ENCODE data around the gene ABHD16A.

Gene ABHD16A

DNA sequence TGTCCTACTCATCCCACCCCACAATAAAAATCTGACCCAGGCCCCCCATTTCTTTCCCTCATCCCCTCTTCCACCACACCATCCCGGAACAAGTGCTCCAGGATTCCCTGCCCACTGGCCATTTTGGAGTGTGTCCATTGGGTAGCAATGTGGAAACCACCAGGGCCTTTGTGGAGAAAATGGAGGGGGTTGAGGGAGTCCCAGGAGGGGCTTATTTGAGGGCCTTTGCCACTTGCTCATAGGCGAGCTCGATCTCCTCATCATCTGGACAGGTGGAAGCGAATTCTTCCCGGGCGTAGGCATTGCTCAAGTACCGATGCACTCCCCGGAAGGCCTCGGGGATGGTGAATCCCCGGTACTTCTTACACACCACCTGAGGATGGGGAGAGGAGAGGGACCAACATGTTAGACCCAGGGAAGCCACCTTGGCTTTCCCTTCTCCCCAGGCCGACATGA, 27.5 kb upstream of the ABHD16A start:
- no peak for DNase-seq

DNA sequence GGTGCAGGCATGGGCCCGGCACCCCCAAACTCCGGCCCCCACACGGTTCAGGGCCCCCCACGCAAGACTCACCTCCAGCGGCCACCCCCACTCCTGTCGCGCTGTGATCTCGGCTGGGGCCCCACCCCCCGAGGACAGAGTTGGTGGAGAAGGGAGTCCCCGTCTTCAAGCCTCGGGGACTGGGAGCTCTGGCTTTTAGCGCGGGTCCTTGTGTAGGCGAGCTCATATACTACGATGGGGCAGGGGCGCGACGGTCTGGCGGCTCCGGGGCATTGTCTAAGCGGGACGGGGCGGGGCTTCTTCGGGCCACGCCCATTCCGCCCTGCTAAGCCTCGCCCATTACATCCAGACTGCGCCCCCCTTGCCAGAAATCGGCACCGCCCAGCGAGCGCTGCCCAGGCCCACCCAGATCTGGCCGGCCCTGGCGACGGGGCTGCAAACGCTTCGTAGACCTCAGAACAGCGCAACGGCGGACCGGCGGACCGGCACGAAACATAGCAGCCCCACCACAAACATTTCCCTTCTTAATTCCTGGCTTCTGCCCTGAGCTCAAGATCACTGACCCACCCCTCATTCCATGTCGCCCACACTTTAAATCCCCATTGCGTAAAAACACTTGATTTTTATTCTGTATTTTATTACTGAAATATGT, 27.0 kb upstream of the ABHD16A start:
- peak in 3 of 4 experiments; percentile 20 to 57 (median 56) for DNase-seq

- DNase-seq: peak; percentile 35 to 76 (median 54)
Observed at GRCh38 chr6:31729515-31729978, 26.4 kb upstream of the ABHD16A start.

DNA sequence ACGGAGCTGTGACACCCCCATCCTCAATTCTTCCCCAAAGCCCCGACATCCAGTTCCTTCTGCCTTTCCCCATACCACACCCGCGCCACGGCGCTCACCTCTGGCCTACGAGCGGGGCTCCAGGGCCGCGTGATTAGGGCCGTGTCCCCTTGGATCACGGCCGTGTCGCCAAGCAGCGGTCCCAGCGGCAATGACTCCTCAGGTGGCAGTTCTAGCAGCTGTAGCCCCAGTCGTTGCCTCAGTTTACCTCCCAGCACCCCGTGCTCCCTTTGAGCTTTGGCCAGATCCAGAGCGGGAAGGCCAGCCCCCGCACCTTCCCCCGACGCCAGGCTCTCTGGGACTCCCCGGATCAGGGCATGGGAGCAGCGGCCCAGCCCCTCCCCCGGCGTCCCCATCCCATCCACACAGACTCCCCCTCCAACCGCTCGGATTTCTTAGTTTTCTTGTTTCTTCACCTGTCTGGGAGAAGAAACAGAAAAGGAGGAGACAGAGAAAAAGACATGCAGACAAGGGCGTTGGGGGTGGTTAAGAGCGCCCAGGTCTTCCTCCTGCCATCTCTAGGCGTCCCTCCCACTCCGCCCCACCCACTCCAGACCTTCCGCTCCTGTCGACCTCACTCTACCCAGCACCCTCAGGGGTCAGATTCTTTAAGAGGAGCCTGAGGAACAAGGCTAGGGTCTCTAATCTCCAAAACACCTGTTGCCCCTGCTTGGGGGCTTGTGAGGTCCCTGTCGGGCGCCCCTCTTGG, 25.8 kb upstream of the ABHD16A start, which contains the start of gene DDAH2:
TSS of gene DDAH2 (minus strand) at position 533 of the 748 bp plus-strand sequence. CDS start at position 395, 138 bp downstream.
- DNase-seq: no peak

- no peak for DNase-seq
Observed at GRCh38 chr6:31727717-31728671, 24.9 kb upstream of the ABHD16A start.

- no peak for DNase-seq
Observed at GRCh38 chr6:31727034-31727716, 24.1 kb upstream of the ABHD16A start.

GRCh38 chr6:31725502-31726350, 22.6 kb upstream of the ABHD16A start:
- DNase-seq: no peak

DNA sequence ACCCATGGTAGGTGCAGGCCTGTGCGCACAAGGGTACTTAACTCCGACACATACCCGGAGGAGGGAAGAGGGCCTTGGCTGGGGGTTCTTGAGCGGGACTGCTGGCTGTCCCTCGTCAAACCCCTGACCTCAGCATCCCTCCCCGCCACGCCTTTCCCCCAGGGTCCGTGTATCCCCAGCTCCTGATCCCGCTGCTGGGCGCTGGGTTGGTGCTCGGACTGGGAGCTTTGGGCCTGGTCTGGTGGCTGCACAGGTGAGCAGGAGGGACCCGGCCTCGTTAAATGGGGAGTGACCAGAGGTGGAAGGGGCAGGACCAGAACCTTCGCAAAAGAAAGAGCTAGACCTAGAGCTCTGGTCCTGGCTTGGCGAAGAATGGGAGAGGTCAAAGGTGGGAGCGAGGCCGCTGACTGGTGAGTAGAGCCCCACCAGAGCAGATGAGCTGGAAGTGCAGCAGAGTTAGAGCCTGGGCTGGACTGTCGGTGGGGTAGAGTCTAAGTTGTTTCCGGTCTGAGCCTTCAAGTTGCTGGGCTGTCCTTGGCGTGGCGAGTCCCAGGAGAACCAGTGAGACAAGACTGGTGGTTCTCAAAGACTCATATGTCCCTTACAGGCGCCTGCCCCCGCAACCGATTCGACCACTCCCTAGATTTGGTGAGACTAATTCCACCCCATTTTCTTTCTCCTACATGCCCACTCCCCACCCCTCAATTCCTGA, 21.0 kb upstream of the ABHD16A start:
- no peak for DNase-seq

- no peak for DNase-seq
Observed at GRCh38 chr6:31723245-31723979, 20.3 kb upstream of the ABHD16A start, which contains the start of gene MPIG6B. Gene MPIG6B (plus strand): TSS chr6:31723373. CDS start chr6:31723384, 11 bp downstream.

- DNase-seq: no peak
Observed at GRCh38 chr6:31722173-31722572, 19.0 kb upstream of the ABHD16A start.

- DNase-seq: no peak
Observed at GRCh38 chr6:31721351-31722020, 18.4 kb upstream of the ABHD16A start, which contains the start of gene LY6G6C. Gene LY6G6C (minus strand): TSS chr6:31721746. CDS start chr6:31721679, 67 bp downstream.

GRCh38 chr6:31720196-31720770, 17.2 kb upstream of the ABHD16A start:
- DNase-seq: no peak

GRCh38 chr6:31719001-31719400, 15.9 kb upstream of the ABHD16A start:
- DNase-seq: no peak

DNA sequence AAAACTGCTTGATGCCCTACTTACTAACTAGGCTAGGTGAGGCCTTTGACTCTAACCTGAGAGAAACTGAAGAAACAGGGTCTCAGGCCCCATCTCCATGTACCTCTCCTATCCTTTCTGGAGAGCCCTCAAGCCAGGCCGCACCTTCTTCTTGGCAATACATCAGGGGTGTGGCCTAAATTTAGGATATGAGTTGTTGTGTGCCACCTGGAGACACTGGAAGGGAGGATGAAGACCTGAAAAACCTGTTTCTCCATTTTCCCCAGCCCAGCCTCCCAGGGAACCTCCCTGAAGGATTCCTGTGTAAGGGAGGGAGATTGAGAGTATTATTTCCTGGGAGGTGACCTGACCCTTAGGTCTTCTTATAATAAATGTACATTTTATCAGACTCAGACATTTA, 15.1 kb upstream of the ABHD16A start:
- no peak for DNase-seq

DNA sequence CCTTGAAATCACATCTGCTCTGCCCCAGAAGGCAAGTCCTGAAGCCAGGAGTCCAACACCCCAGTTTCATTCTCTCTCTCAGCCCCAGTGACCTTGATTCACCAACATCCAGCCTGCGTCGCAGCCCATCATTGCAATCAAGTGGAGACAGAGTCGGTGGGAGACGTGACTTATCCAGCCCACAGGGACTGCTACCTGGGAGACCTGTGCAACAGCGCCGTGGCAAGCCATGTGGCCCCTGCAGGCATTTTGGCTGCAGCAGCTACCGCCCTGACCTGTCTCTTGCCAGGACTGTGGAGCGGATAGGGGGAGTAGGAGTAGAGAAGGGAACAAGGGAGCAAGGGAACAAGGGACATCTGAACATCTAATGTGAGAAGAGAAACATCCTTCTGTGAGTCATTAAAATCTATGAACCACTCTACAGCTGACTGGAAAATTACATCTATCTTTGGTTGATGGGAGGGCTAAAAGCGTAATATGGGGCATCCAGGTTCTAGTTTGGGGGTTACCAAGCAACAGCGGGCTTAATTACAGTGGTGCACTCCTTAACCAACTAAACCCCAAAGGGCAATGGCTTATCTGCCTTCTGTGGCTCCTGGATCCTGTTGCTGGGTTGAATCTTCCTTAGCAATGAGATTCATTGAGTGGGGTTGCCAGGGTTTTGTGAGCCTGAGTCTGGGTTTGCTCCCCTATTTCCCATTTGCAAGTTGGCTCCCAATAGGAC, 14.5 kb upstream of the ABHD16A start:
- DNase-seq: no peak

GRCh38 chr6:31715022-31715958, 12.2 kb upstream of the ABHD16A start, which contains the start of gene LY6G6D:
Gene LY6G6D (plus strand): TSS chr6:31715348. CDS start chr6:31715356, 8 bp downstream.
- DNase-seq: no peak
